IMR-90 (cell line): ENCODE measurements around the gene TNFRSF14. TPM values are rescaled to one million over a fixed set of nuclear protein-coding genes. Genes with fewer than 3 reads are reported as not detected.

ENCODE experiments used
- ATAC-seq: fragments of 200-7000 bp; cut with Tn5 transposase; 2 replicates; pipeline ENCODE4 v1.9.1; 2020; ENCODE audit warnings: low read depth, mild to moderate bottlenecking, moderate library complexity
- BruUV-seq: library from RNA; stranded (reverse); fragments of 400-500 nt; replicated peaks from 2 replicates; lab custom pipeline; 2021; lab: Mats Ljungman, UMichigan
- CTCF ChIA-PET: fragments of 300-600 bp; formaldehyde crosslinking; extraction: SDS; loops from one replicate; lab custom pipeline; 2021; ENCODE audit warnings: antibody characterized with exemption; lab: Yijun Ruan, JAX
- POLR2A ChIA-PET: fragments of 300-600 bp; sonication (Branson Sonifier 250); formaldehyde crosslinking; loops from one replicate; lab custom pipeline; 2022; ENCODE audit warnings: antibody characterized with exemption; ENCODE audit not compliant: unreplicated experiment; lab: Charles Lee
- DNase-seq: peaks from one replicate; pipeline ENCODE4 v3.0.0; 2013
- H2AFZ ChIP-seq: replicated peaks from 2 replicates; pipeline ENCODE3; 2013; ENCODE audit warnings: low read length, mild to moderate bottlenecking; ENCODE audit not compliant: poor library complexity
- H2AK5ac ChIP-seq: 2 replicates; pipeline ENCODE4 v1.6.1; 2013; ENCODE audit warnings: low read depth, low read length, inconsistent platforms
- H2AK9ac ChIP-seq: replicated peaks from 2 replicates; pipeline ENCODE3; 2013; ENCODE audit warnings: mild to moderate bottlenecking, low read depth, low read length, moderate library complexity; ENCODE audit not compliant: poor library complexity
- H2BK120ac ChIP-seq: 2 replicates; pipeline ENCODE4 v1.6.1; 2013; ENCODE audit warnings: low read depth, low read length, inconsistent platforms
- H2BK15ac ChIP-seq: 3 replicates; pipeline ENCODE4 v1.6.1; 2013; ENCODE audit warnings: low read depth, low read length, inconsistent platforms
- H2BK20ac ChIP-seq: 2 replicates; pipeline ENCODE4 v1.6.1; 2013; ENCODE audit warnings: low read depth, mild to moderate bottlenecking, inconsistent platforms, low read length, moderate library complexity
- H2BK5ac ChIP-seq: 2 replicates; pipeline ENCODE4 v1.6.1; 2013; ENCODE audit warnings: mild to moderate bottlenecking, low read depth, low read length, inconsistent platforms; ENCODE audit not compliant: poor library complexity, severe bottlenecking
- H3K14ac ChIP-seq: replicated peaks from 2 replicates; pipeline ENCODE4 v1.6.1; 2013; ENCODE audit warnings: low read depth, low read length, inconsistent platforms
- H3K18ac ChIP-seq: 2 replicates; pipeline ENCODE4 v1.6.1; 2013; ENCODE audit warnings: low read depth, low read length, control low read depth
- H3K23ac ChIP-seq: 2 replicates; pipeline ENCODE4 v1.6.1; 2013; ENCODE audit warnings: low read depth, low read length, inconsistent platforms
- H3K27ac ChIP-seq: 2 replicates; pipeline ENCODE4 v1.5.1; 2013; ENCODE audit warnings: mild to moderate bottlenecking, control low read depth, low read length; ENCODE audit not compliant: insufficient read depth
- H3K27me3 ChIP-seq: 2 replicates; pipeline ENCODE4 v1.6.1; 2013; ENCODE audit warnings: low read length; ENCODE audit not compliant: control insufficient read depth, insufficient read depth
- H3K36me3 ChIP-seq: 2 replicates; pipeline ENCODE4 v1.6.1; 2013; ENCODE audit warnings: low read length, mixed read lengths; ENCODE audit not compliant: control insufficient read depth, insufficient read depth
- H3K4ac ChIP-seq: 2 replicates; pipeline ENCODE4 v1.6.1; 2013; ENCODE audit warnings: low read depth, low read length, inconsistent platforms
- H3K4me1 ChIP-seq: 2 replicates; pipeline ENCODE4 v1.6.1; 2013; ENCODE audit warnings: low read length, mixed read lengths; ENCODE audit not compliant: control insufficient read depth, insufficient read depth
- H3K4me2 ChIP-seq: 2 replicates; pipeline ENCODE4 v1.6.1; 2013; ENCODE audit warnings: low read depth, mild to moderate bottlenecking, control low read depth, low read length, moderate library complexity
- H3K4me3 ChIP-seq: 2 replicates; pipeline ENCODE4 v1.5.1; 2013; ENCODE audit warnings: low read depth, mild to moderate bottlenecking, control low read depth, low read length, moderate library complexity; ENCODE audit not compliant: insufficient read depth
- H3K56ac ChIP-seq: 2 replicates; pipeline ENCODE4 v1.6.1; 2013; ENCODE audit warnings: low read length, inconsistent platforms; ENCODE audit not compliant: insufficient read depth; ENCODE audit errors: extremely low read depth
- H3K79me1 ChIP-seq, 2 experiments: 2 replicates each; pipeline ENCODE4 v1.6.1; 2013; ENCODE audit warnings: low read length in 2 of 2, inconsistent platforms in 1 of 2, low read depth in 1 of 2
- H3K9ac ChIP-seq: 2 replicates; pipeline ENCODE4 v1.6.1; 2013; ENCODE audit warnings: low read depth, low read length, control low read depth
- H3K9me1 ChIP-seq: 2 replicates; pipeline ENCODE4 v1.6.1; 2013; ENCODE audit warnings: low read length, inconsistent platforms; ENCODE audit not compliant: insufficient read depth
- H3K9me3 ChIP-seq: 2 replicates; pipeline ENCODE4 v1.6.1; 2013; ENCODE audit warnings: low read length; ENCODE audit not compliant: control insufficient read depth, insufficient read depth
- H4K20me1 ChIP-seq: 2 replicates; pipeline ENCODE4 v1.6.1; 2013; ENCODE audit warnings: low read length, inconsistent platforms; ENCODE audit not compliant: insufficient read depth
- H4K5ac ChIP-seq: 2 replicates; pipeline ENCODE4 v1.6.1; 2013; ENCODE audit warnings: mild to moderate bottlenecking, low read depth, low read length, control low read depth
- H4K8ac ChIP-seq, 2 experiments: 2 replicates each; pipeline ENCODE4 v1.6.1; 2013; ENCODE audit warnings: low read depth in 2 of 2, low read length in 2 of 2, control low read depth in 1 of 2, inconsistent platforms in 1 of 2
- H4K91ac ChIP-seq: 2 replicates; pipeline ENCODE4 v1.6.1; 2013; ENCODE audit warnings: low read depth, low read length, inconsistent platforms; ENCODE audit not compliant: insufficient read depth
- BHLHE40 ChIP-seq: fragments of 150-350 bp; IDR thresholded peaks from 2 replicates; pipeline ENCODE4 v1.6.1; 2016; ENCODE audit warnings: mild to moderate bottlenecking, low read depth, low read length
- CEBPB ChIP-seq: IDR thresholded peaks from 2 replicates; pipeline ENCODE4 v1.6.1; 2012; ENCODE audit warnings: low read depth, low read length, improper control_type of control experiment
- CHD1 ChIP-seq: IDR thresholded peaks from 2 replicates; pipeline ENCODE4 v1.6.1; 2012; ENCODE audit warnings: low read depth, low read length, improper control_type of control experiment
- CTCF ChIP-seq: conservative IDR thresholded peaks from 2 replicates; pipeline ENCODE4 v1.5.1; 2012; ENCODE audit warnings: mild to moderate bottlenecking, low read depth, low read length, improper control_type of control experiment
- ELK1 ChIP-seq: fragments of 150-350 bp; IDR thresholded peaks from 2 replicates; pipeline ENCODE4 v1.6.1; 2016; ENCODE audit warnings: low read depth, mild to moderate bottlenecking, low read length, moderate library complexity, borderline replicate concordance
- FOS ChIP-seq: fragments of 150-350 bp; IDR thresholded peaks from 2 replicates; pipeline ENCODE4 v1.6.1; 2016; ENCODE audit warnings: low read depth, low read length
- MAFK ChIP-seq: IDR thresholded peaks from 2 replicates; pipeline ENCODE4 v1.6.1; 2012; ENCODE audit warnings: low read depth, low read length, improper control_type of control experiment
- MXI1 ChIP-seq: IDR thresholded peaks from 2 replicates; pipeline ENCODE4 v1.6.1; 2012; ENCODE audit warnings: low read depth, mild to moderate bottlenecking, low read length, moderate library complexity, borderline replicate concordance
- POLR2A ChIP-seq: IDR thresholded peaks from 2 replicates; pipeline ENCODE4 v1.6.1; 2012; ENCODE audit warnings: mild to moderate bottlenecking, low read depth, low read length
- RAD21 ChIP-seq: IDR thresholded peaks from 2 replicates; pipeline ENCODE4 v1.6.1; 2012; ENCODE audit warnings: low read length, improper control_type of control experiment
- RFX5 ChIP-seq: IDR thresholded peaks from 2 replicates; pipeline ENCODE4 v1.8.0; 2012; ENCODE audit warnings: low read depth, mild to moderate bottlenecking, low read length, moderate library complexity
- SMC3 ChIP-seq: fragments of 150-350 bp; IDR thresholded peaks from 2 replicates; pipeline ENCODE4 v1.6.1; 2016; ENCODE audit warnings: low read depth, mild to moderate bottlenecking, antibody characterized with exemption, low read length, moderate library complexity
- WGBS, 2 experiments: methylation state at CpG; one replicate each; pipeline versions ENCODE4 v1.1.5 to v1.1.7; 2013; ENCODE audit warnings: missing lambda C conversion rate in 2 of 2; ENCODE audit not compliant: insufficient read length in 1 of 2; ENCODE audit errors: extremely low coverage in 2 of 2; 5-methylcytosine and 5-hydroxymethylcytosine counted together
- dilution Hi-C: fragments of 300-500 bp; cut with HindIII; formaldehyde crosslinking; loops from one replicate; pipeline ENCODE4 v1.14.3; 2018; ENCODE audit warnings: low sequenced_read_pairs; ENCODE audit not compliant: unreplicated experiment
- in situ Hi-C: fragments of 300-500 bp; cut with MboI; formaldehyde crosslinking; loops from 3 replicates; pipeline ENCODE4 v1.14.3; 2019; ENCODE audit warnings: low sequenced_read_pairs, inconsistent platforms, mixed read lengths
- intact Hi-C: fragments of 100-400 bp; cut with micrococcal nuclease; formaldehyde crosslinking; loops from 2 replicates; pipeline ENCODE4 v1.10.0; 2022
- polyA plus RNA-seq, 3 experiments: library from polyadenylated mRNA; depleted of rRNA; stranded (reverse); fragments of >200 nt; gene quantifications; 2 replicates each; pipeline ENCODE4 v1.2.3, GENCODE V29; 2012; ENCODE audit warnings: low replicate concordance in 1 of 3
- total RNA-seq: library from RNA; depleted of rRNA; stranded (reverse); fragments of >200 nt; gene quantifications from 2 replicates; pipeline ENCODE4 v1.2.3, GENCODE V29; 2012
- TF ChIP-seq, protein P1 (sequence below): fragments of 150-350 bp; IDR thresholded peaks from 2 replicates; pipeline ENCODE4 v1.6.1; 2017; ENCODE audit warnings: mild to moderate bottlenecking, antibody characterized with exemption, low read length, low read depth

Gene TNFRSF14
- total and polyA plus RNA-seq, 2 of the 4 experiments (the other 2 are of a cell fraction), result 1.3 to 4.2 TPM

DNA sequence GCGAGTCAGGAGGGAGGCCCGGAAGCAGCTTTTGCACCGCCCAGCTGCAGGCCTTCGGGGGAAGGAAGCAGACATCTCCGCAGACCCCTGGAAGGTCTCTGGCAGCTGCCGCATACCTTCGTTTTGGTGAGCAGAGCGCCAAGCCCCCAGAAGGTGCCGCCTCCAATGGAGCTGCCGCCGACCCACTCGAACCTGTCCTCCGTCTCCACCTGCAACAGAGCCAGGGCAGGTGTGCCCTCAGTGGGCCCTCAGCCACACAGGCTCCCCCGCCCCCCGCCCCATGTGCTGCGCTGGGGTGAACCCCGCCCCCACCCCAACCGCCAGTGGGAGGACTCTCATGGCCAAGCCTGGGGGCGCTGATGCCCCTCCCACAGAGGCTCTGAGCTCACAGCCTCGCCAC lies 36.0 kb upstream of the TNFRSF14 start:
- no TSS peak for BruUV-seq
- no peak overlapping the region for H2BK20ac ChIP-seq

More for the DNA sequence above, 36.0 kb upstream of the TNFRSF14 start:
- Histone ChIP-seq H3K4me2 (no peak overlapping the region), H3K56ac (no peak overlapping the region), H3K4me3 (no peak overlapping the region), H3K4ac (no peak overlapping the region), H2AK9ac (no peak overlapping the region), H3K27ac (no peak overlapping the region), H4K20me1 (peaks cover 40% of the 10 kb centered on the region), H4K8ac (no peak overlapping the region), H2AK5ac (no peak overlapping the region), H4K91ac (no peak overlapping the region), H4K5ac (no peak overlapping the region), H2BK120ac (no peak overlapping the region), H3K18ac (no peak overlapping the region), H3K4me1 (peaks cover 19% of the 10 kb centered on the region), H3K36me3 (peaks cover 57% of the 10 kb centered on the region), H3K9ac (no peak overlapping the region), H3K27me3 (no peaks in the 10 kb centered on the region), H3K14ac (no peak overlapping the region), H2BK15ac (no peak overlapping the region), H3K9me1 (peaks cover 13% of the 10 kb centered on the region), H3K23ac (no peak overlapping the region), H3K79me1 (peaks cover 7 to 45% of the 10 kb centered on the region in 2 experiments), H2AFZ (no peak overlapping the region), H3K9me3 (no peaks in the 10 kb centered on the region), H2BK5ac (no peak overlapping the region)
- CTCF ChIA-PET, result no interaction called here
- DNase-seq (no peak), ATAC-seq (no peak)
- TF ChIP-seq POLR2A (no peak), FOS (no peak), MXI1 (no peak), MAFK (no peak), BHLHE40 (no peak), ELK1 (no peak), RAD21 (no peak), SMC3 (no peak), RFX5 (no peak), CEBPB (no peak), CHD1 (no peak), CTCF (no peak)
- TF ChIP-seq, protein P1, sequence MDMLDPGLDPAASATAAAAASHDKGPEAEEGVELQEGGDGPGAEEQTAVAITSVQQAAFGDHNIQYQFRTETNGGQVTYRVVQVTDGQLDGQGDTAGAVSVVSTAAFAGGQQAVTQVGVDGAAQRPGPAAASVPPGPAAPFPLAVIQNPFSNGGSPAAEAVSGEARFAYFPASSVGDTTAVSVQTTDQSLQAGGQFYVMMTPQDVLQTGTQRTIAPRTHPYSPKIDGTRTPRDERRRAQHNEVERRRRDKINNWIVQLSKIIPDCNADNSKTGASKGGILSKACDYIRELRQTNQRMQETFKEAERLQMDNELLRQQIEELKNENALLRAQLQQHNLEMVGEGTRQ, result no peak
- intact Hi-C loops (no loop called here), dilution Hi-C loops (no loop called here), in situ Hi-C loops (no loop called here)
- 98% methylated on average over 7 of the region's 20 CpGs; no CpG with 5 or more reads in 1 of the 2 experiments for WGBS, 2 experiments
- POLR2A ChIA-PET, result no interaction called here
